Activated T-helper 1 cell treated with anti-CD3 and anti-CD28 coated beads, Interleukin-12 subunit alpha, Interleukin-12 subunit beta, Interleukin-2, Interleukin-4 antibody, amounts not matched to agents 30 ng/mL and 10 ng/mL and 1 ng/mL, durations not matched to agents 14 hours and 24 hours and 36 hours (primary cell): ENCODE results near the gene GPR78. TPM values are rescaled to one million over a fixed set of nuclear protein-coding genes. Genes with fewer than 3 reads are reported as not detected.
"Not testable (repeated sequence)": the region's sequence is repeated elsewhere in the genome, so short reads cannot be mapped to it uniquely, and the experiment has no call there.

ENCODE experiments used
- DNase-seq: peaks from one replicate; pipeline ENCODE4 v3.0.0; 2021; ENCODE audit warnings: low spot score
- H3K27ac Mint-ChIP-seq: one replicate; pipeline ENCODE4 v1.8.0; 2021; ENCODE audit warnings: mild to moderate bottlenecking, mixed read lengths
- H3K27me3 Mint-ChIP-seq: one replicate; pipeline ENCODE4 v1.8.0; 2022; ENCODE audit warnings: mild to moderate bottlenecking, moderate library complexity, mixed read lengths; ENCODE audit not compliant: insufficient read depth
- H3K36me3 Mint-ChIP-seq: one replicate; pipeline ENCODE4 v1.8.0; 2021; ENCODE audit warnings: low read depth, mixed read lengths
- H3K4me1 Mint-ChIP-seq: one replicate; pipeline ENCODE4 v1.8.0; 2021; ENCODE audit warnings: low read depth, mixed read lengths
- H3K4me3 Mint-ChIP-seq: one replicate; pipeline ENCODE4 v1.8.0; 2021; ENCODE audit warnings: mild to moderate bottlenecking, moderate library complexity, mixed read lengths
- H3K9me3 Mint-ChIP-seq: one replicate; pipeline ENCODE4 v1.8.0; 2021; ENCODE audit warnings: mixed read lengths
- intact Hi-C: fragments of 100-400 bp; cut with micrococcal nuclease; formaldehyde crosslinking; loops from one replicate; pipeline ENCODE4 v1.15.1; 2024
- total RNA-seq: library from RNA; stranded (reverse); gene quantifications from 2 replicates; pipeline ENCODE4 v1.2.3, GENCODE V29; 2022

GPR78 gene
- total RNA-seq, 1 donor from 2014 or later: not detected

- no peaks in the 10 kb centered on the region for H3K36me3 Mint-ChIP-seq
- H3K27ac Mint-ChIP-seq: no peak overlapping the region
- intact Hi-C loops: no loop called here
- H3K9me3 Mint-ChIP-seq: no peaks in the 10 kb centered on the region
- H3K4me1 Mint-ChIP-seq: no peaks in the 10 kb centered on the region
- no peak for DNase-seq
- H3K4me3 Mint-ChIP-seq: no peak overlapping the region
- no peaks in the 10 kb centered on the region for H3K27me3 Mint-ChIP-seq
Measured at GRCh38 chr4:8559524-8560264, 20.5 kb upstream of the GPR78 start.

DNA sequence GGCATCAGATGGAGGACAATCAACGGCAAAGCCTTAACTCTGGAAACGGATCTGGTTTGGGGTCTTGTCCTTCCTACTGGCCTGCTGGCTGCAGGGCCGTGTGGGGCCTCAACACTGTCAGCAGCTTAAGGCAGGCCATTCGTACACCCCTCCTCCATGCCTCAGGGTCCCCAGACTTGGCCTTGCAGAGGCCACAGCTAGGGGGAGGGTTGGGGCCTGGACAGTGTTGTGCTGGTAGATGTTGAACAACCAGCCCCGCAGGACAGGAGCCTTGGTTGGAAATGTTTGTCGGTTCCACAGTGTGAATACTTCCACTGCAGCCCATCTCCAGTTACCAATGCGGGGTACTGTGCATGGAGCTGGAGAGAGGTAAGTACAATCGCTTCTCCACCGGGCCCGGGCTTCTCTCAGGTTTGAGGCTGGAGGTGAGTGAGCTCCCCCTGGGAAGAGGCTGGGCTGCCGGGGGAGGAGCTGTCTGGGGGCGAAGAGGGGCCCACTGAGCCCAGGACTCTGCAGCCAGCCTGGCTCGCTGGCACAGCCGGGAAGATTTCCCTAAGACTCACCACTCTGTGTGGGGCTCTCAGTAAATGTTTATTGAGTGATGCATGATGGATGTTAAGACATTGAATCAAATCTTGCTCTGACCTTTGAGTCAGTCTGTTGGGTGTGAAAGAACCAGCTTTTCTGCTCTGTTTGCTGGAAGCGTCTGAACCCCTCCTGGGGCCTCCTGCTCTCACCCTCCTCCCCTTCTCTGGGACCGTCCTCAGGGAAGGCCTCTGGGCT lies 19.7 kb upstream of the GPR78 start:
- intact Hi-C loops: no loop called here
- no peak overlapping the region for H3K4me3 Mint-ChIP-seq

DNA sequence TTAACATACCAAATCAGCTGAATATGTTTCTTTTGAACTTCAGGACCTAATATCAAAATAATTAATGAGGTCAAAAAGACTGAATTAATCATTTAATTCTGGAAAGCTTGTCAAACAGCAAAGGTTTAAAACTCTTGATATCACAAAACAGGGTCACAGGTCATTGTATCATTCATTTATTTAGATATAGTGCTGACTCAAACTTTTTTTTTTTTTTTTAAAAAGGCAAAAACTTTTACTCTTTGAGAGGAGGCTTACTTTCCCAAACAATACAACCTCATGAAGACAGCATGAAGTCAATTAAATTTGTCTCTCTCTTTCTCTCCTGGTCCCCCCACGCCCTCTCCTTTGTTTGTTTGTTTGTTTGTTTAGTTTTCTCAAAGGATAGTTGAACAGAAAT lies 15.6 kb upstream of the GPR78 start:
- Mint-ChIP-seq H3K4me3 (no peak overlapping the region), H3K27ac (no peak overlapping the region), H3K4me1 (no peaks in the 10 kb centered on the region), H3K27me3 (no peaks in the 10 kb centered on the region), H3K36me3 (no peaks in the 10 kb centered on the region), H3K9me3 (no peaks in the 10 kb centered on the region)
- no peak for DNase-seq
- intact Hi-C loops: no loop called here

More for the DNA sequence above, 19.7 kb upstream of the GPR78 start:
- Mint-ChIP-seq H3K36me3 (no peaks in the 10 kb centered on the region), H3K27me3 (no peaks in the 10 kb centered on the region), H3K4me1 (no peaks in the 10 kb centered on the region), H3K9me3 (no peaks in the 10 kb centered on the region), H3K27ac (no peak overlapping the region)
- no peak for DNase-seq

- Mint-ChIP-seq H3K27ac (no peak overlapping the region), H3K4me3 (no peak overlapping the region), H3K27me3 (no peaks in the 10 kb centered on the region), H3K9me3 (no peaks in the 10 kb centered on the region), H3K4me1 (no peaks in the 10 kb centered on the region), H3K36me3 (no peaks in the 10 kb centered on the region)
- intact Hi-C loops: no loop called here
- DNase-seq: no peak
Measured at GRCh38 chr4:8568068-8568668, 12.0 kb upstream of the GPR78 start.

- Mint-ChIP-seq H3K9me3 (no peaks in the 10 kb centered on the region), H3K4me3 (no peak overlapping the region), H3K36me3 (no peaks in the 10 kb centered on the region), H3K27ac (no peak overlapping the region), H3K4me1 (no peaks in the 10 kb centered on the region), H3K27me3 (no peaks in the 10 kb centered on the region)
- intact Hi-C loops: no loop called here
- no peak for DNase-seq
Measured at GRCh38 chr4:8570201-8570600, 10.0 kb upstream of the GPR78 start.

DNA sequence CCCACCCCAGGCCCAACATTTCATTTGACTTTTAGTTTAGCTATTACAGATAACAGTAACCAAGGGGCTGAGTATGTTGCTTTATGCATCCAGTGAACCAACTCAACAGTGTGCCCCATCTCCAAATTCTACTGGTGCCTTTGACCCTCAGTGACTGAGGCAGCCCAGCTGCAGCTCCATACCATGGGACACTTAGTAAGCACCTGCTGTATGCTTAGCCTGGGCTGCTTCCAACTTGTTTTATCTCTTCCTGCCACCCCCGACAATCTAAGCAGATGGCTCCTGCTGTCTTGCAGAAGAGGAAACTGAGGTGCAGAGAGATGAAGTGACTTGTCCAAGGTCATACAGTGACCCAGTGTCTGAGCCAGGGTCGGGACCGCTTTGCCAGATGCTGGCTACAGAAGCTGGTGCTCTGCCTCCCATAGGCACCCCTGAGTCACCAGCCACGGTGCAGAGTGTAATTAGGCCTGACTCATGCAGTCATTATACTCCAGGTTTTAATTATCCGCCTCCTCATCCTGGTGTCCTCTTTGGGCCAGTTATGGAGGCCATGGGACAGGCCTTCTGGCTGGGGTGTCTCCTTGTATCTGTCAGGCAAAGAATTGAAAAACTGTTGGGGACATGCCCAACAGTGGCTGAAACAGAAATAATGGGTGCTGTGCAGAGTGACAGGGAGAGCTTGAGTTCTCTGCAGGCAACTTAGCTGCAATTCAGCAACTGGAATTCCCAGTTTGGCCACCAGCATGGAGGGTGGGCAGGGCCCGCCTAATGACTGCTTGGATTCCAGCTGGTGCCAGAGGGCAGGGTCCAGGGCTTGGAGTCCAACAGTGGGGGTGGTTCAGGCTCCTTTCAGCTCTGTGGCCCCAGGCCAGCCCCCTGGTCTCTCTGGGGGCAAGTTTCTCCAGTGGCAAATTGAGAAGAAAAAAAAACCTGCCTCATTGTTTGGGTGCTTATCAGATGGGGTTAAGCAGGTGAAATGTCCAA lies 8.2 kb upstream of the GPR78 start:
- Mint-ChIP-seq H3K27me3 (no peaks in the 10 kb centered on the region), H3K4me1 (no peaks in the 10 kb centered on the region), H3K36me3 (no peaks in the 10 kb centered on the region), H3K4me3 (no peak overlapping the region), H3K27ac (no peak overlapping the region), H3K9me3 (no peaks in the 10 kb centered on the region)
- intact Hi-C loops: no loop called here
- no peak for DNase-seq

GRCh38 chr4:8573266-8573665 lies 6.9 kb upstream of the GPR78 start:
- no peaks in the 10 kb centered on the region for H3K27me3 Mint-ChIP-seq

DNA sequence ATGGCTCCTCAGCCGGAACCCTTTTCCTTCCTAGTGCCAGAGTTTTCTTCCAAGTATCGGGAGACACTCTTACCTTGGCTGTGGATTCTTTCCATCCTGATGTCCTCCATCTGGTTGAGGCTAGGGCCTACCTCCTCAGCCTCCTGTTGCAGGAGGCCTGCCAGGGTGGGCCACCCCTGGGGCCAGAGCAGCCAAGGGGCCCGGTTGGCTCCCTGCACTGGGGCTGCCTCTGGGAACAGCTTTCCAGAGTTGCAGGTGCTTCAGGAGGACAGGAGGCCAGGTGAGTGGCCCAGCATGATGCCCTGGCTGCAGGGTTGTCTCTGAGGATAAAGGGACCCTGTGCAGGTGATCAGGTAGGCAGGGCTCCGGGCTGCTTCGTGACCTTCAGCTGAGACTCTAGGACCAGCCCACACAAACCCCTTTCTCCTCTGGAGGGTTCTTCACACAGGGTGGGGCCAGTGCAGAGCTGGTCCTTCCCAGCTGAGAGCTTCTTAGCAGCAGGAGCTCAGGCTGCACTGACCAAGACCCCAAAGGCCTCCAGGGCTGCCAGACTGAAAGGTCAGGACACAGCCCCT lies 5.3 kb upstream of the GPR78 start:
- intact Hi-C loops: no loop called here
- Mint-ChIP-seq H3K4me1 (no peaks in the 10 kb centered on the region), H3K9me3 (no peaks in the 10 kb centered on the region), H3K4me3 (no peak overlapping the region), H3K36me3 (no peaks in the 10 kb centered on the region), H3K27me3 (no peaks in the 10 kb centered on the region), H3K27ac (no peak overlapping the region)
- DNase-seq: no peak

More at GRCh38 chr4:8573266-8573665, 6.9 kb upstream of the GPR78 start:
- DNase-seq: no peak
- no peaks in the 10 kb centered on the region for H3K4me1 Mint-ChIP-seq
- no peak overlapping the region for H3K27ac Mint-ChIP-seq
- H3K9me3 Mint-ChIP-seq: no peaks in the 10 kb centered on the region
- no peaks in the 10 kb centered on the region for H3K36me3 Mint-ChIP-seq
- H3K4me3 Mint-ChIP-seq: no peak overlapping the region
- intact Hi-C loops: no loop called here

GRCh38 chr4:8575457-8575856 lies 4.7 kb upstream of the GPR78 start:
- Mint-ChIP-seq H3K4me3 (no peak overlapping the region), H3K36me3 (no peaks in the 10 kb centered on the region), H3K27ac (no peak overlapping the region), H3K9me3 (no peaks in the 10 kb centered on the region), H3K27me3 (no peaks in the 10 kb centered on the region), H3K4me1 (no peaks in the 10 kb centered on the region)
- intact Hi-C loops: no loop called here
- DNase-seq: no peak

- H3K9me3 Mint-ChIP-seq, H3K27me3 Mint-ChIP-seq, H3K27ac Mint-ChIP-seq, H3K36me3 Mint-ChIP-seq, H3K4me3 Mint-ChIP-seq, intact Hi-C loops, H3K4me1 Mint-ChIP-seq, DNase-seq: not testable (repeated sequence)
Measured at GRCh38 chr4:8576591-8576990, 3.6 kb upstream of the GPR78 start.

- no peaks in the 10 kb centered on the region for H3K36me3 Mint-ChIP-seq
- H3K27ac Mint-ChIP-seq: no peak overlapping the region
- no peaks in the 10 kb centered on the region for H3K27me3 Mint-ChIP-seq
- intact Hi-C loops: no loop called here
- DNase-seq: no peak
- H3K9me3 Mint-ChIP-seq: no peaks in the 10 kb centered on the region
- no peaks in the 10 kb centered on the region for H3K4me1 Mint-ChIP-seq
- no peak overlapping the region for H3K4me3 Mint-ChIP-seq
Measured at GRCh38 chr4:8577046-8577445, 3.1 kb upstream of the GPR78 start.

- H3K4me3 Mint-ChIP-seq: no peak overlapping the region
- intact Hi-C loops: no loop called here
- no peaks in the 10 kb centered on the region for H3K36me3 Mint-ChIP-seq
- H3K27me3 Mint-ChIP-seq: no peaks in the 10 kb centered on the region
- no peak overlapping the region for H3K27ac Mint-ChIP-seq
- no peaks in the 10 kb centered on the region for H3K4me1 Mint-ChIP-seq
- no peak for DNase-seq
- H3K9me3 Mint-ChIP-seq: no peaks in the 10 kb centered on the region
Measured at GRCh38 chr4:8577972-8578371, 2.2 kb upstream of the GPR78 start.
